NCI-H774 (cell line): ENCODE results near the gene TMEM139.

Experiments used
- DNase-seq: peaks from one replicate; lab custom pipeline; 2025; lab: John Stamatoyannopoulos, UW

The TMEM139 gene

DNA sequence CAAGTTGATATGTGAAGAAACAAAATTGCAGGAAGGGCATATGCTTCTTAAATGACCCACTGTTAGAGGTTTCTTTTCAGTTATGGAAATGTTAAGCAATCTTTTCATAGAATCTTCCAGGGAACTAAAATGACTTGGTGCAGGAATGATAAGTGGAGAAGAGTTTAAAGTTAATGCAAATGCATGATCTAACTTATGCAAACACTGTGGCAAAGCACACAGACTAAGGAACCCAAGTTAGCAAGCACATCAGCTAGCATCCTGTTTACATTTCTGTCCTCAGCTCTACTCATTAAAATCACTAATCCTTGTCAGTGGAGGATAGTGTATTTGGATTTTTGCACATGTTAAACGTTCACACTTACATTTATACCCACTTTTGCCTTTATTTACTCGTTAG, 40.5 kb downstream of the TMEM139 start:
- no peak for DNase-seq

DNA sequence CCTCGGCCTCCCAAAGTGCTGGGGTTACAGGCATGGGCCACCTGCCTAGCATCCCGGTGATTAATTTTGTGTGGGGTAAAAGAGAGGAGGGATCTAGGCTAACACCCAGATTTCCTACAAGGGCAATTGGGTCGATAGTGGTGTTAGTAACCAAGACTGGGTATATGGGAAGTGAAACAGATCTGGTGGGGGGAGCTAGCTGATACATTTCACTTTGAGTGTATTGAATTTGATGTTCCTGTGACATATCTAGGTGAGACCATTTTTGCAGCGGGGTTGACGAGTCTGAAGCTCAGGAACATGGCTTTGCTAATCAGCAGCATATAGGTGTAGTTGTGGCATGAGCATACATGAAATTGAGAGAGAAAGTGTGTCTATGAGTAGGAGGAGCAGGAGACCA, 43.1 kb downstream of the TMEM139 start:
- DNase-seq, result no peak

DNA sequence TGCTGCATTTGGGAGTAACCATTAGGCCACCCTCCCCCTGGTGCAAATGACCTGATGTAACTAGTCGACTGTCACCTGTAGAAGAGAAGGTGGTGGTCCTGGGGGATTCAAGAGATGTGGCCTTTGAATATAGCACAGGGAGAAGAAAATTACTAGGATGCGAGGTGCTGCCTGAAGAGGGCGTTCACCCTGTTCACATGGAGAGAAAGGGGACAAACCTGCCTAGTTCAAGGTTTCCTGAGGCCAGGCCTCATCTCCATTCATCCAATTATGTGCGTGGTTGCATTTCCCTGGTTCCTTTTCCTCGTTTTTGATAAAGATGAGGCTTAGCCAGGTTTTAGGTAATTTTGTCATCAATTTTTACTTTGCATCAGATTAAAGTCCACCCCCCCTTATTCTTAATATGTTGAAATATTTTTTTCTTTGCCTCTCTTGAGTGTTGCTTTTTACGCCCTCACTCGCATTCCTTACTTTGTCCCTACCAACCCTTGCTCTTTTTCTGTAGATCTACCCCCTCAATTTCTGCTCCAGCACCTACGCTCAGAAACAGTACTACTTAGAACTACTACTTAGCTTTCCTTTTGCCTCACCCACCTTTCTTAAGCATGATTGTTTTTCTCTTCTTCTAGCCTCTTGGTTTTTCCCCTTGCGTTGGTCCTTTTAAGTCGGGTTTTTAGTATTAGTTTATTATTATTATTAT, 44.9 kb downstream of the TMEM139 start:
- no peak for DNase-seq

DNA sequence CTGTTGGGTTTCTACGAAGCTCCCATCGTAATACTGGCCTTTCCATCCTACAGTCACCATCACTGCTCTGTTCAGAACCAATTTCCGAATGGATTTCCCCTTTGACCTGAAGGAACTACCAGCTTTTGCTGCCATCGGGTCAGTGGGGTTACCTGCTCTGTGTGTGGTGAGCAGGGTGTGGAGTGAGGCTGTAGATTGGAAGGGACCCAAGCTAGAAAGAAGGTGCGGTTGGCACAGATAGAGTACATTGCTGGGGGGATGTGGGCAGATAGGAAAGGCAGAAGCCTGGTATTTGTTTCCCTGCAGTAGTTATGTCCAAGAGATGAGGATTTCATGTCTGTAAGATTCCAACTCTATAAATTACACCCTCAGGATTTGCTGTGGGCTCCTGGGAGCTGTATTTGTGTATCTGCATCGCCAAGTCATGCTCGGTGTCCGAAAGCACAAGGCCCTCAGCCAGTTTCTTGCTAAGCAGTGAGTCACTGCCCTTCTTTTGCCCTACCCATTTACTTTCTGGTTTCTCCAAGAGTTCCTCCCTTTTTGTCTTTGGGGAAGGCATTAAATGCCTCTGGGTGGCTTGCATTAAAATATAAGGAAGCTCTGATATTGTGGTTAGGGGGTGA, 46.5 kb downstream of the TMEM139 start:
- DNase-seq, result no peak

DNA sequence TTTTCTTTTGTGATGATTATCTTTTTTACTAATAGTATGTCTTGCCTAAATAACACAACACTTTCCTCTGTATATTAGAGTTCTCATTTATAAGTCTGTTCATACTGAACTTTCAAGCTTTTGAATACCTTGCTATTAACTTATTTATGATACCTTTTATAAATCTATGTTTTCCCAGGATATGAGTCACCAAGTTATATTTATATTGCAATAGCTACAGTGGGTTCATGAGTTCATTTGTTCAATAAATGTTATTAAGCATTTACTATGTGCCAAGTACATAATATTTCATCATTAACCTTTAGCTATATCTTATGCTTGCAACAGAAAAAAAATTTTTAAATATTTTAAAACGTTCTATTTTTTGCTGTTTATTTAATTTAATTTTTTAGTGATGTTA, 49.5 kb downstream of the TMEM139 start:
- DNase-seq, result no peak

DNA sequence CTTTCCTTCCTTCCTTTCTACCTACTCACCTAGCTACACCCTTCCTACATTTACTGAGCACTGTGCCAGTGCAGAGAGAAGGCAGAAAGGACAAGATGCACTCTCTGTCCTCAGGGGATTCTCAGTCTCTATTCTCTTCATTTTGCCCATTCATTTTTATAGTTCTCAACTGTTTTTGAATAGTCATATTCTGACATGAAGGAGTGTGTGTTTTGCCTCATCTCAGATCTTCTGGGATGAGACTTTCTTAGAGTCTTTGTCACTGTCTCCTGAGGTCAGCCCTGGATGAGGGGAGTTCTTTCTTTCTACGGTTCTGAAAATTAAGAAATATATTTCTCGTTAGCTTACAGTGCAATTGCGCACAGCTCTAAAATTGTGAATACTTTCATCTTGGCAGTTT, 52.5 kb downstream of the TMEM139 start:
- DNase-seq, result no peak
